IMR-90 (cell line): ENCODE results near the gene TTLL12. TPM values are rescaled to one million over a fixed set of nuclear protein-coding genes. Genes with fewer than 3 reads are reported as not detected.

Experiments
- ATAC-seq: fragments of 200-7000 bp; cut with Tn5 transposase; 2 replicates; pipeline ENCODE4 v1.9.1; 2020; ENCODE audit warnings: low read depth, mild to moderate bottlenecking, moderate library complexity
- Bru-seq: library from RNA; stranded (reverse); fragments of 400-500 nt; gene quantifications from one replicate; lab custom pipeline; 2021; lab: Mats Ljungman, UMichigan
- BruChase-seq, 2 experiments: library from RNA; stranded (reverse); fragments of 400-500 nt; gene quantifications; one replicate each; lab custom pipeline; 2021; lab: Mats Ljungman, UMichigan
- BruUV-seq: library from RNA; stranded (reverse); fragments of 400-500 nt; replicated peaks from 2 replicates; lab custom pipeline; 2021; lab: Mats Ljungman, UMichigan
- CTCF ChIA-PET: fragments of 300-600 bp; formaldehyde crosslinking; extraction: SDS; loops from one replicate; lab custom pipeline; 2021; ENCODE audit warnings: antibody characterized with exemption; lab: Yijun Ruan, JAX
- POLR2A ChIA-PET: fragments of 300-600 bp; sonication (Branson Sonifier 250); formaldehyde crosslinking; loops from one replicate; lab custom pipeline; 2022; ENCODE audit warnings: antibody characterized with exemption; ENCODE audit not compliant: unreplicated experiment; lab: Charles Lee
- DNase-seq: peaks from one replicate; pipeline ENCODE4 v3.0.0; 2013
- H2AFZ ChIP-seq: replicated peaks from 2 replicates; pipeline ENCODE3; 2013; ENCODE audit warnings: low read length, mild to moderate bottlenecking; ENCODE audit not compliant: poor library complexity
- H2AK5ac ChIP-seq: 2 replicates; pipeline ENCODE4 v1.6.1; 2013; ENCODE audit warnings: low read depth, low read length, inconsistent platforms
- H2AK9ac ChIP-seq: replicated peaks from 2 replicates; pipeline ENCODE3; 2013; ENCODE audit warnings: mild to moderate bottlenecking, low read depth, low read length, moderate library complexity; ENCODE audit not compliant: poor library complexity
- H2BK120ac ChIP-seq: 2 replicates; pipeline ENCODE4 v1.6.1; 2013; ENCODE audit warnings: low read depth, low read length, inconsistent platforms
- H2BK15ac ChIP-seq: 3 replicates; pipeline ENCODE4 v1.6.1; 2013; ENCODE audit warnings: low read depth, low read length, inconsistent platforms
- H2BK20ac ChIP-seq: 2 replicates; pipeline ENCODE4 v1.6.1; 2013; ENCODE audit warnings: low read depth, mild to moderate bottlenecking, inconsistent platforms, low read length, moderate library complexity
- H2BK5ac ChIP-seq: 2 replicates; pipeline ENCODE4 v1.6.1; 2013; ENCODE audit warnings: mild to moderate bottlenecking, low read depth, low read length, inconsistent platforms; ENCODE audit not compliant: poor library complexity, severe bottlenecking
- H3K14ac ChIP-seq: replicated peaks from 2 replicates; pipeline ENCODE4 v1.6.1; 2013; ENCODE audit warnings: low read depth, low read length, inconsistent platforms
- H3K18ac ChIP-seq: 2 replicates; pipeline ENCODE4 v1.6.1; 2013; ENCODE audit warnings: low read depth, low read length, control low read depth
- H3K23ac ChIP-seq: 2 replicates; pipeline ENCODE4 v1.6.1; 2013; ENCODE audit warnings: low read depth, low read length, inconsistent platforms
- H3K27ac ChIP-seq: 2 replicates; pipeline ENCODE4 v1.5.1; 2013; ENCODE audit warnings: mild to moderate bottlenecking, control low read depth, low read length; ENCODE audit not compliant: insufficient read depth
- H3K27me3 ChIP-seq: 2 replicates; pipeline ENCODE4 v1.6.1; 2013; ENCODE audit warnings: low read length; ENCODE audit not compliant: control insufficient read depth, insufficient read depth
- H3K36me3 ChIP-seq: 2 replicates; pipeline ENCODE4 v1.6.1; 2013; ENCODE audit warnings: low read length, mixed read lengths; ENCODE audit not compliant: control insufficient read depth, insufficient read depth
- H3K4ac ChIP-seq: 2 replicates; pipeline ENCODE4 v1.6.1; 2013; ENCODE audit warnings: low read depth, low read length, inconsistent platforms
- H3K4me1 ChIP-seq: 2 replicates; pipeline ENCODE4 v1.6.1; 2013; ENCODE audit warnings: low read length, mixed read lengths; ENCODE audit not compliant: control insufficient read depth, insufficient read depth
- H3K4me2 ChIP-seq: 2 replicates; pipeline ENCODE4 v1.6.1; 2013; ENCODE audit warnings: low read depth, mild to moderate bottlenecking, control low read depth, low read length, moderate library complexity
- H3K4me3 ChIP-seq: 2 replicates; pipeline ENCODE4 v1.5.1; 2013; ENCODE audit warnings: low read depth, mild to moderate bottlenecking, control low read depth, low read length, moderate library complexity; ENCODE audit not compliant: insufficient read depth
- H3K56ac ChIP-seq: 2 replicates; pipeline ENCODE4 v1.6.1; 2013; ENCODE audit warnings: low read length, inconsistent platforms; ENCODE audit not compliant: insufficient read depth; ENCODE audit errors: extremely low read depth
- H3K79me1 ChIP-seq, 2 experiments: 2 replicates each; pipeline ENCODE4 v1.6.1; 2013; ENCODE audit warnings: low read length in 2 of 2, inconsistent platforms in 1 of 2, low read depth in 1 of 2
- H3K9ac ChIP-seq: 2 replicates; pipeline ENCODE4 v1.6.1; 2013; ENCODE audit warnings: low read depth, low read length, control low read depth
- H3K9me1 ChIP-seq: 2 replicates; pipeline ENCODE4 v1.6.1; 2013; ENCODE audit warnings: low read length, inconsistent platforms; ENCODE audit not compliant: insufficient read depth
- H3K9me3 ChIP-seq: 2 replicates; pipeline ENCODE4 v1.6.1; 2013; ENCODE audit warnings: low read length; ENCODE audit not compliant: control insufficient read depth, insufficient read depth
- H4K20me1 ChIP-seq: 2 replicates; pipeline ENCODE4 v1.6.1; 2013; ENCODE audit warnings: low read length, inconsistent platforms; ENCODE audit not compliant: insufficient read depth
- H4K5ac ChIP-seq: 2 replicates; pipeline ENCODE4 v1.6.1; 2013; ENCODE audit warnings: mild to moderate bottlenecking, low read depth, low read length, control low read depth
- H4K8ac ChIP-seq, 2 experiments: 2 replicates each; pipeline ENCODE4 v1.6.1; 2013; ENCODE audit warnings: low read depth in 2 of 2, low read length in 2 of 2, control low read depth in 1 of 2, inconsistent platforms in 1 of 2
- H4K91ac ChIP-seq: 2 replicates; pipeline ENCODE4 v1.6.1; 2013; ENCODE audit warnings: low read depth, low read length, inconsistent platforms; ENCODE audit not compliant: insufficient read depth
- CEBPB ChIP-seq: IDR thresholded peaks from 2 replicates; pipeline ENCODE4 v1.6.1; 2012; ENCODE audit warnings: low read depth, low read length, improper control_type of control experiment
- CHD1 ChIP-seq: IDR thresholded peaks from 2 replicates; pipeline ENCODE4 v1.6.1; 2012; ENCODE audit warnings: low read depth, low read length, improper control_type of control experiment
- MAFK ChIP-seq: IDR thresholded peaks from 2 replicates; pipeline ENCODE4 v1.6.1; 2012; ENCODE audit warnings: low read depth, low read length, improper control_type of control experiment
- POLR2A ChIP-seq: IDR thresholded peaks from 2 replicates; pipeline ENCODE4 v1.6.1; 2012; ENCODE audit warnings: mild to moderate bottlenecking, low read depth, low read length
- RAD21 ChIP-seq: IDR thresholded peaks from 2 replicates; pipeline ENCODE4 v1.6.1; 2012; ENCODE audit warnings: low read length, improper control_type of control experiment
- RFX5 ChIP-seq: IDR thresholded peaks from 2 replicates; pipeline ENCODE4 v1.8.0; 2012; ENCODE audit warnings: low read depth, mild to moderate bottlenecking, low read length, moderate library complexity
- SMC3 ChIP-seq: fragments of 150-350 bp; IDR thresholded peaks from 2 replicates; pipeline ENCODE4 v1.6.1; 2016; ENCODE audit warnings: low read depth, mild to moderate bottlenecking, antibody characterized with exemption, low read length, moderate library complexity
- USF2 ChIP-seq: fragments of 150-350 bp; IDR thresholded peaks from 2 replicates; pipeline ENCODE4 v1.6.1; 2017; ENCODE audit warnings: mild to moderate bottlenecking, antibody characterized with exemption, low read length, low read depth
- WGBS, 2 experiments: methylation state at CpG; one replicate each; pipeline versions ENCODE4 v1.1.5 to v1.1.7; 2013; ENCODE audit warnings: missing lambda C conversion rate in 2 of 2; ENCODE audit not compliant: insufficient read length in 1 of 2; ENCODE audit errors: extremely low coverage in 2 of 2; 5-methylcytosine and 5-hydroxymethylcytosine counted together
- dilution Hi-C: fragments of 300-500 bp; cut with HindIII; formaldehyde crosslinking; loops from one replicate; pipeline ENCODE4 v1.14.3; 2018; ENCODE audit warnings: low sequenced_read_pairs; ENCODE audit not compliant: unreplicated experiment
- in situ Hi-C: fragments of 300-500 bp; cut with MboI; formaldehyde crosslinking; loops from 3 replicates; pipeline ENCODE4 v1.14.3; 2019; ENCODE audit warnings: low sequenced_read_pairs, inconsistent platforms, mixed read lengths
- intact Hi-C: fragments of 100-400 bp; cut with micrococcal nuclease; formaldehyde crosslinking; loops from 2 replicates; pipeline ENCODE4 v1.10.0; 2022
- long read RNA-seq: library from polyadenylated mRNA; unstranded; transcript quantifications from one replicate; pipeline ENCODE4 v2.0.0, GENCODE V29; 2021; ENCODE audit not compliant: unreplicated experiment
- polyA plus RNA-seq, 3 experiments: library from polyadenylated mRNA; depleted of rRNA; stranded (reverse); fragments of >200 nt; gene quantifications; 2 replicates each; pipeline ENCODE4 v1.2.3, GENCODE V29; 2012; ENCODE audit warnings: low replicate concordance in 1 of 3
- total RNA-seq: library from RNA; depleted of rRNA; stranded (reverse); fragments of >200 nt; gene quantifications from 2 replicates; pipeline ENCODE4 v1.2.3, GENCODE V29; 2012; rRNA removed
- TF ChIP-seq, protein P1 (sequence below): conservative IDR thresholded peaks from 2 replicates; pipeline ENCODE4 v1.5.1; 2012; ENCODE audit warnings: mild to moderate bottlenecking, low read depth, low read length, improper control_type of control experiment
- TF ChIP-seq, protein P2 (sequence below): fragments of 150-350 bp; IDR thresholded peaks from 2 replicates; pipeline ENCODE4 v1.6.1; 2016; ENCODE audit warnings: low read depth, mild to moderate bottlenecking, low read length, moderate library complexity, borderline replicate concordance

TTLL12 gene
- 26.7 and 30.1 TPM in 2 replicates for total RNA-seq
- polyA plus RNA-seq (2012; rRNA removed), result 20.9 and 21.8 TPM in 2 replicates
- polyA plus RNA-seq (2012; cell fraction: cytosol; rRNA removed), result 13.3 and 15.5 TPM in 2 replicates
- 7.9 and 17.5 TPM in 2 replicates for polyA plus RNA-seq (2012; cell fraction: nucleus; rRNA removed; ENCODE audit: low replicate concordance)
- percentile 43 among the genes with signal in this experiment for Bru-seq, nascent RNA
- BruChase-seq, experiment 1, labeled RNA remaining after a 6-hour chase, result percentile 49 among the genes with signal in this experiment
- BruChase-seq, experiment 2, labeled RNA remaining after a 2-hour chase, result percentile 43 among the genes with signal in this experiment
- long read RNA-seq, transcript TTLL12-201 (14 exons, 3,385 nt), result major isoform, 19 of 35 reads
- long read RNA-seq, partial matches to known transcripts, result 14 of 35 reads
- long read RNA-seq, other reads (novel, unspliced or antisense), result 1 of 35 reads

DNA sequence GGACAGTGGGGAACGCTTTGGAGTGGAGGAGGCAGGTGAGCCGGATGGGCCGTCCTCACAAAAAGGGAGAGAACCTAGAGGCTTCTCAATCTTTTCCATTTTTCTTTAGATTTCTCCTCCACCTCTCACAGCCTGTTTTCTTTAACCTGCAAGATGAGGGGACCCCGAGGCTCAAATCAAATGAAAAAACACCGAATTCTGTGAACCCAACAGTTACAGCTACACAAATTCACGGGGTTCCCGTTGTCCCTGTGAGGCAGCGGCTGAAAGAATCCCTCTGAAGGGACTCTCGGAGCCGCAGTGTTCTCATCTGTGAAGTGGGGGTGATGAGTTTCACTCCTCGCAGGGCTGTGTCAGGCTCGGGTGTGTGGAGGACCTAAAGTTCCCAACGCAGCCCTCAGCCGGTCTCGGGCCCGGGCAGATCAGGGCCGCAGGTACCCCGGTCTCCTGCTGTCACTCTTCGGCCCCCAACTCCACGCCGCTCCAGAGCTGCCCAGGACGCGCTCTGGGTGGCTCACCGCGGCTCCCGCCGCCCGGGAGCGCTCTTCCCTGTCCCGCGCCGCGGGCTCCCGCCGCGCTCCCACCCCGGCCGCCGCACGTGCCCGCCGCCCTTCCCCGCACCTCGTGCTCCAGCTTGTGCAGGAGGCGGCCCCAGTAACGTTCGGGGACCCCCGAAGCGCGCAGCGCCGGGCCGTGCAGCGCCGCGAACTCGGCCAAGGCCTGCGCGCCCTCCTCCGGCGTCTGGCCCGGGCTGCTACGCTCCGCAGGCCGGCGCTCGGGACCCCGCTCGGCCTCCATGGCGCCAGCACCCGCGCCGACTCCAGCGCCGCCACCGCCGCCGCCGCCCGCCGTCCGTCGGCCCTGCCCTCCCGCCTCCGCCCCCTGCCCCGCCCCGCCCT is at the start of gene TTLL12:
Gene TTLL12 (minus strand): TSS at position 863 of the 899 bp plus-strand sequence. CDS start 65 bp downstream, at position 798.
- Histone ChIP-seq H2BK20ac (no peak within 1 kb of the TSS), H2BK15ac (peak within 1 kb of the TSS; percentile 28; the same call in 2 of the 3 replicates), H3K27me3 (peaks cover 3% of the 10 kb centered on the region), H4K20me1 (peaks cover 17% of the 10 kb centered on the region), H3K4ac (peak within 1 kb of the TSS; percentile 85), H4K91ac (peak within 1 kb of the TSS; percentile 96), H2AFZ (peak within 1 kb of the TSS; percentile 99), H3K18ac (peak within 1 kb of the TSS; percentile 61), H4K8ac (peak within 1 kb of the TSS; percentile 97 to 100), H3K4me3 (peak within 1 kb of the TSS; percentile 62), H3K14ac (peak within 1 kb of the TSS; percentile 92), H3K9me3 (no peaks in the 10 kb centered on the region), H3K79me1 (peaks cover 3 to 42% of the 10 kb centered on the region in 2 experiments; a peak in 3 of 4 replicates), H2BK5ac (peak within 1 kb of the TSS; percentile 78), H3K36me3 (0 out of 2 replicates have a peak, but pooled peaks cover 1% of the 10 kb centered on the region), H3K56ac (peak within 1 kb of the TSS; percentile 84; the same call in 1 of the 2 replicates), H3K4me2 (peak within 1 kb of the TSS; percentile 87), H3K9ac (peak within 1 kb of the TSS; percentile 58), H3K9me1 (peaks cover 18% of the 10 kb centered on the region), H4K5ac (peak within 1 kb of the TSS; percentile 91), H2AK9ac (peak within 1 kb of the TSS; percentile 98), H3K4me1 (peaks cover 11% of the 10 kb centered on the region), H3K23ac (peak within 1 kb of the TSS; percentile 75), H3K27ac (peak within 1 kb of the TSS; percentile 81), H2AK5ac (peak within 1 kb of the TSS; percentile 63), H2BK120ac (peak within 1 kb of the TSS; percentile 65)
- no TSS peak for BruUV-seq
- in situ Hi-C loops, result no loop called here
- WGBS, 2 experiments, result 0% methylated on average over 41 of the region's 87 CpGs; no CpG with 5 or more reads in 1 of the 2 experiments
- dilution Hi-C loops, result no loop called here
- peak; percentile 21 for DNase-seq
- POLR2A ChIA-PET, result interaction anchor here (0.6 kb wide), 4 partner anchors 30 to 865 kb away, joined by 3 to 19 read pairs (median 10); partner anchors contain the start of gene TSPO
- peak; percentile 62 for ATAC-seq
- intact Hi-C loops, result no loop called here
- CTCF ChIA-PET, result interaction anchor here (1.5 to 1.6 kb wide), 2 partner anchors 45 to 640 kb away, joined by 3 read pairs; no protein-coding TSS in a partner anchor
- TF ChIP-seq, protein P1, sequence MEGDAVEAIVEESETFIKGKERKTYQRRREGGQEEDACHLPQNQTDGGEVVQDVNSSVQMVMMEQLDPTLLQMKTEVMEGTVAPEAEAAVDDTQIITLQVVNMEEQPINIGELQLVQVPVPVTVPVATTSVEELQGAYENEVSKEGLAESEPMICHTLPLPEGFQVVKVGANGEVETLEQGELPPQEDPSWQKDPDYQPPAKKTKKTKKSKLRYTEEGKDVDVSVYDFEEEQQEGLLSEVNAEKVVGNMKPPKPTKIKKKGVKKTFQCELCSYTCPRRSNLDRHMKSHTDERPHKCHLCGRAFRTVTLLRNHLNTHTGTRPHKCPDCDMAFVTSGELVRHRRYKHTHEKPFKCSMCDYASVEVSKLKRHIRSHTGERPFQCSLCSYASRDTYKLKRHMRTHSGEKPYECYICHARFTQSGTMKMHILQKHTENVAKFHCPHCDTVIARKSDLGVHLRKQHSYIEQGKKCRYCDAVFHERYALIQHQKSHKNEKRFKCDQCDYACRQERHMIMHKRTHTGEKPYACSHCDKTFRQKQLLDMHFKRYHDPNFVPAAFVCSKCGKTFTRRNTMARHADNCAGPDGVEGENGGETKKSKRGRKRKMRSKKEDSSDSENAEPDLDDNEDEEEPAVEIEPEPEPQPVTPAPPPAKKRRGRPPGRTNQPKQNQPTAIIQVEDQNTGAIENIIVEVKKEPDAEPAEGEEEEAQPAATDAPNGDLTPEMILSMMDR, result no peak
- TF ChIP-seq POLR2A (peak; percentile 63), RFX5 (no peak), SMC3 (no peak), CHD1 (no peak; the same call in 1 of the 2 replicates), CEBPB (no peak), MAFK (no peak), RAD21 (no peak), USF2 (peak; percentile 40; the same call in 1 of the 2 replicates)
- TF ChIP-seq, protein P2, sequence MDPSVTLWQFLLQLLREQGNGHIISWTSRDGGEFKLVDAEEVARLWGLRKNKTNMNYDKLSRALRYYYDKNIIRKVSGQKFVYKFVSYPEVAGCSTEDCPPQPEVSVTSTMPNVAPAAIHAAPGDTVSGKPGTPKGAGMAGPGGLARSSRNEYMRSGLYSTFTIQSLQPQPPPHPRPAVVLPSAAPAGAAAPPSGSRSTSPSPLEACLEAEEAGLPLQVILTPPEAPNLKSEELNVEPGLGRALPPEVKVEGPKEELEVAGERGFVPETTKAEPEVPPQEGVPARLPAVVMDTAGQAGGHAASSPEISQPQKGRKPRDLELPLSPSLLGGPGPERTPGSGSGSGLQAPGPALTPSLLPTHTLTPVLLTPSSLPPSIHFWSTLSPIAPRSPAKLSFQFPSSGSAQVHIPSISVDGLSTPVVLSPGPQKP, result no peak
